Measurements from ENCODE around the gene HSFX1.
"Not testable (repeated sequence)": the region's sequence is repeated elsewhere in the genome, so short reads cannot be mapped to it uniquely, and the experiment has no call there.

GRCh38 chrX:149770344-149770743 lies 3.5 kb upstream of the HSFX1 start:
- TF ChIP-seq, protein P1, sequence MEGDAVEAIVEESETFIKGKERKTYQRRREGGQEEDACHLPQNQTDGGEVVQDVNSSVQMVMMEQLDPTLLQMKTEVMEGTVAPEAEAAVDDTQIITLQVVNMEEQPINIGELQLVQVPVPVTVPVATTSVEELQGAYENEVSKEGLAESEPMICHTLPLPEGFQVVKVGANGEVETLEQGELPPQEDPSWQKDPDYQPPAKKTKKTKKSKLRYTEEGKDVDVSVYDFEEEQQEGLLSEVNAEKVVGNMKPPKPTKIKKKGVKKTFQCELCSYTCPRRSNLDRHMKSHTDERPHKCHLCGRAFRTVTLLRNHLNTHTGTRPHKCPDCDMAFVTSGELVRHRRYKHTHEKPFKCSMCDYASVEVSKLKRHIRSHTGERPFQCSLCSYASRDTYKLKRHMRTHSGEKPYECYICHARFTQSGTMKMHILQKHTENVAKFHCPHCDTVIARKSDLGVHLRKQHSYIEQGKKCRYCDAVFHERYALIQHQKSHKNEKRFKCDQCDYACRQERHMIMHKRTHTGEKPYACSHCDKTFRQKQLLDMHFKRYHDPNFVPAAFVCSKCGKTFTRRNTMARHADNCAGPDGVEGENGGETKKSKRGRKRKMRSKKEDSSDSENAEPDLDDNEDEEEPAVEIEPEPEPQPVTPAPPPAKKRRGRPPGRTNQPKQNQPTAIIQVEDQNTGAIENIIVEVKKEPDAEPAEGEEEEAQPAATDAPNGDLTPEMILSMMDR (IDR thresholded peaks at IDR 0.05), result not testable (repeated sequence)
- not testable (repeated sequence) for TF ChIP-seq POLR2A, EP300, POLR2AphosphoS5 (IDR thresholded peaks at IDR 0.05)

Measured in sigmoid colon (tissue), 4 donors.